Activated CD8-positive, alpha-beta memory T cell treated with anti-CD3 and anti-CD28 coated beads, Interleukin-2, amount 50 U/mL, for 4 hours (primary cell): ENCODE results near the gene GPC2.
"Not testable (repeated sequence)": the region's sequence is repeated elsewhere in the genome, so short reads cannot be mapped to it uniquely, and the experiment has no call there.

Experiments used
- DNase-seq: peaks from one replicate; pipeline ENCODE4 v3.0.0-alpha.2; 2020

The GPC2 gene

DNA sequence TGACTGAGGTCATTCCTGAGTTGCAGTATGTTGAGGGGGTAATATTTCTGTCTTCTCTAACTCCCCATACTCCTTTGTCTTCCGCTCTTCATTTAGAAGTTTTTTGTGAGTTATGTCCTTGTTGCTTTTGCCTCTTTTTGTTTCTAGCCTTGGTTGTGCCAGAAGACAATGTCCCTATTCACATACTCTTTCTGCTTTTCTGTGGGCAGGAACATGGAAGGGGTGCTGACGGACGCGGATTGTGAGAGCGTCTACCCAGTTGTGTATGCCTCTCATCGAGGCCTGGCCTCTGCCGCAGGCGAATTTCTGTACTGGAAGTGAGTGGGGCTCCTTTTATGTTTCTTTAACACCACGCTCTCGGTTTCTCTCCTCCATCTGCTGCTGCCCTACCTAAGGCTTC lies 21.1 kb upstream of the GPC2 start:
- DNase-seq, result no peak

DNA sequence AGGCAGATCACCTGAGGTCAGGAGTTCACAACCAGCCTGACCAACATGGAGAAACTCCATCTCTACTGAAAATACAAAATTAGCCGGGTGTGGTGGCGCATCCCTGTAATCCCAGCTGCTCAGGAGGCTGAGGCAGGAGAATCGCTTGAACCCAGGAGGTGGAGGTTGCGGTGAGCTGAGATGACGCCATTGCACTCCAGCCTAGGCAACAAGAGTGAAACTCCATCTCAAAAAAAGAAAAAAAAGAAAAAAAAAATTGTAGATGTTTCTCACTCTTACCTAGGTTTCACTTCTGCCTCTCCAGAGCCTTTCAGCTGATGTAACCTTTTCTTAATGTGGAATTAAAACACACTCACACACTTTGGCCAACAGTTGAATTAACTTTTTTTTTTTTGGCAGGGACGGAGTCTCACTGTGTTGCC lies 18.7 kb upstream of the GPC2 start:
- not testable (repeated sequence) for DNase-seq

GRCh38 chr7:100195222-100195621 lies 18.0 kb upstream of the GPC2 start:
- no peak for DNase-seq

GRCh38 chr7:100192969-100193368 lies 15.8 kb upstream of the GPC2 start:
- DNase-seq, result no peak

DNA sequence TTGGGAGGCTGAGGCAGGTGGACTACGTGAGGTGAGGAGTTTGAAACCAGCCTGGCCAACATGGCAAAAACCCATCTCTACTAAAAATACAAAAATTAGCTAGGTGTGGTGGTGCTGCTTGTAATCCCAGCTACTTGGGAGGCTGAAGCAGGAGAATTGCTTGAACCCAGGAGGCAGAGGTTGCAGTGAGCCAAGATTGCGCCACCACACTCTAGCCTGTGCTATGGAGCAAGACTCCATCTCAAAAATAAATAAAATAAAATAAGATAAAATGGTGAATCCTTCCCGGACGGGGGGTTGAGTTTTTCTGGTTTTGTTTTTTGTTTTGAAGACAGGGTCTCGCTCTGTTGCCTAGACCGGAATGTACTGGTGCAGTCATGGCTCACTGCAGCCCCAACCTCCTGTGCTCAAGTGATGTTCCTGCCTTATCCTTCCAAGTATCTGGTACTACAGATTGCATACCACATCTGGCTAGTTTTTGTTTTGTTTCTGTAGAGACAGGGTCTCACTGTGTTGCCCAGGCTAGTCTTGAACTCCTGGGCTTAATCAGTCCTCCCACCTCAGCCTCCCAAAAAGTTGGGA lies 15.2 kb upstream of the GPC2 start:
- DNase-seq, result not testable (repeated sequence)

GRCh38 chr7:100191775-100192174 lies 14.6 kb upstream of the GPC2 start:
- no peak for DNase-seq

- DNase-seq, result no peak
Measured at GRCh38 chr7:100190048-100190711, 13.0 kb upstream of the GPC2 start.

GRCh38 chr7:100189061-100189460 lies 11.9 kb upstream of the GPC2 start:
- no peak for DNase-seq

- no peak for DNase-seq
Measured at GRCh38 chr7:100185726-100186125, 8.5 kb upstream of the GPC2 start.

DNA sequence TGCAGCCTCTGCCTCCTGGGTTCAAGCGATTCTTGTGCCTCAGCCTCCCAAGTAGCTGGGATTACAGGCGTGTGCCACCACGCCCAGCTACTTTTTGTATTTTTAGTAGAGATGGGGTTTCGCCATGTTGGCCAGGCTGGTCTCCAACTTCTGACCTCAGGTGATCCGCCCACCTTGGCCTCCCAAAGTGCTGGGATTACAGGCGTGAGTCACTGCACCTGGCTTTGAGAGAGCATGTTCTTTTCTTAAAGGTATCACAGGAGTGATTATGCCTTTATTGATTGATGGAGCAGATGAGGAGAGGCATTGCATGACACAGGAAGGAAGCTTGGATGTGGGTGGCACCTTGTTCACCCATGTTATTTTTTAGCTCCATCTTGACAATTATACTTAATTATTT lies 5.9 kb upstream of the GPC2 start:
- not testable (repeated sequence) for DNase-seq

DNA sequence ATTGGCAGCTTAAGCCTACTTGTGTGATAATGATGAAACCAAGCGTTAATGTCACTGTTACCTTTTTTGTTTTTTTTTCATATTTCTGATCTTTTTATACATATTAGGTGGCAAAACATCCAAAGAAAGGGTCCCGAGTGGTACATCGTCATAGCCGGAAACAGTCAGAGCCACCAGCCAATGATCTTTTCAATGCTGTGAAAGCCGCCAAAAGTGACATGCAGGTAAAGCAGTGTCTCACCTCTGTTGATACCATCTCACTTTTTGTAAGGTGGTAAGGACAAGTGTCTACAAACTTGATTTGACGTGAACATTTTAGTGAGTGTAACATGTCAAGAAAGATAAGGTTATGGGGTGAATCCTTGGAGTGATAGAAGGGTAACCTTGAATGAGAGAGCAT lies 5.4 kb upstream of the GPC2 start:
- DNase-seq, result not testable (repeated sequence)

DNA sequence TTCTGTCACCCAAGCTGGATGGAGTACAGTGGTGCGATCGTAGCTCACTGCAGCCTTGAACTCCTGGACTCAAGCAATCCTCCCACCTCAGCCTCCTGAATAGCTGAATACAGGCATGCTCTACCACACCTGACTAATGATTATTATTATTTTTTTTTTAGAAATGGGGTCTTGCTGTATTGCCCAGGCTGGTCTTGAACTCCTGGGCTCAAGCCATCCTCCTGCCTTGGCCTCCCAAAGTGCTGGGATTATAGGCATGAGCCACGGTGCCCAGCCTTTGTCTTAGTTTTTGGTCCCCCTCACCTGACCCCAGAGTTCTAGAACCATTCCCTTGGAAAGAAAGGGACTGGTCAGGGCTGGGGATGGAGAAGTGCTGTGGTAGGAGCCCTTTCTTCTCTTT lies 2.9 kb upstream of the GPC2 start:
- DNase-seq, result not testable (repeated sequence)

GRCh38 chr7:100176096-100177044 lies 811 bp downstream of the GPC2 start:
- no peak for DNase-seq

DNA sequence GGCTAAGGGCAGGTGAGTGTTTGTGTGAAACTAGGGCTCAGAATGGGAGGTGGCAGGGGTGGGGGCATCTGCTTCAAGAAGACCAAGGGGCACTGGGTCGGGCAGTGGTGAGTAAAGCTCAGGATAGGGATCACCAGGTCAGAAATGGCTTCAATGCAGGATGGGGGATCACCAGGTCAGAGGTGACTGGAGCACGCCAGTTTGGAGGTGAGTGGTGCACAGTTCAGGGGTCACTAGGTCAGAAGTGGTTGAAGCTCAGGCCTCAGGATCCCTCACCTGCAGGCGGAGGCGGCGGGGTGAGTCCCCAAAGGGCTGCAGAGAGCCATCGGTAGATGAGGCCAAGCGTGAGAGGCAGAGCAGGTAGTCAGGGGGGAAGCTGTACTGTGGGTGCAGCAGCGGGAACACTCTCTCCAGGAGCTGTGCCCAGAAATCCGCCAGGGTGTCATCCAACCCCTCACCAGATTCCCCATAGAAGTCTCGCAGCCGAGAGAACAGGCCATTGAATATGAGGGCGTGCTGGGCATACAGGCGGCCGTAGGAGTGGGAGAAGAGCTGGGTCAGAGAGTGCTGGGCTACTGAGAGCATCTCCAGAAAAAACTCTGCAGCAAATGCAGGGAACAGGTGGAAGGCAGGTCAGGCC lies 1.8 kb downstream of the GPC2 start:
- no peak for DNase-seq

GRCh38 chr7:100174582-100174981 lies 2.6 kb downstream of the GPC2 start:
- no peak for DNase-seq

DNA sequence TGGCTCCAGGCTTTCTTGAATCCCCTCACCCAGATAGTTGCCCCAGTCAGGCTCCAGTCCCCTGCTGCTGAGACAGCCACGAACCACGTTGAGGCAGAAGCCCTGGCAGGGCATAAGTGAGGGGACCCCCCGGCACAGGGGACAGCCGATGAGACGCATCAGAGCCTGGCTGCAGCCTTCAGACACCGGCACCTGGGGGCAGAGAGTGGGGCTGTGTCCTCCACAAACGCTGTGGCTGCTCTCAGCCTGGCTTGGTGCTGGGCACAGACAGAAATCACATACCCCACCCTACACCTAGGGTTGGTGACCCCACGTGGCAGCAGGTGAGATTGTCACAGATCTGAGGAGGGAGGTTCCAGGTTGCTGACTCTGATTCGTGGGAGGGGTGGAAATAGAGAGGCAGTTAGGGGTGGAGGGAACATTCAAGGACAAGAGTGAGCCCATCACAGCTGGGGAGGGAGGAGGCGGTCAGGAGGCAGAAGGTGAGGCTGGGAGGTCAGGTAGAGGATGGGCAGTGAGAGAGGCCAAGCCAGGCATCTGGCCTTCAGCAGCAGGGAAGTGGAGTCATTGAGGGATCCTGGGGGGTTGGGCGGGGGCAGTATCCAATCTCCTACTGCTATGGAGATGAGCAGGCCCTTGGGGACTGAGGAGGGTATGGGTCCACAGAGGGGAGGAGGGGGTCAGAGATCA lies 3.2 kb downstream of the GPC2 start:
- DNase-seq, result no peak

GRCh38 chr7:100171840-100172239 lies 5.3 kb downstream of the GPC2 start:
- no peak for DNase-seq

DNA sequence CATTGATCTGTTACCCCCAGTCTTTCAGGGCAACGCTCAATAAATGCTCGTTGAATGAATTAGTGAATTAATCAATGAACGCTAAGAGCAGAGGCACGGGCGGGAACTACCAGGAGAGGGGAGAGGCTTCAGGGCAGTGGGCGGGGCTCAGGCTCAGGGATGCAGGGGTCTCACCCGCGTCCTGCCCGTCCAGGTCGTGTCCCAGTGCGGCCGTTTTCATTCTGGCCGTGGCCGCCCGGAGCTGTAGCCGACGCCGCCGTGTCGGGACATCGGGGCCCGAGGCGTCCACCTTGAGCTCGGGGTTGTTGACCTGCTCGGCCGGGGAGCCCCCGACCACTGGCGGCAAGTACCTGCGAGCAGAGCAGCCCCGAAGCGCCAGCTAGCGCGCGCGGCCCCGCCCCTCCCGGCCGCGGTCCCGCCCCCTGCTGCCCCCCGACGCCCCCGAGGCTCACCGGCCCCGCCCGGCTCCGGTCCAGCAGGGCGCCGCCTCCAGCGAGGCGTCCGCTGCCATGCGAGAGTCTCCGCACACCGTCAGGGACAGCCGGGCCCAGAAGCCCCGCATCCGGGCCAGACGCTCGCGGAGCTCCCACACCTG lies 6.0 kb downstream of the GPC2 start:
- peak; percentile 37 for DNase-seq

DNA sequence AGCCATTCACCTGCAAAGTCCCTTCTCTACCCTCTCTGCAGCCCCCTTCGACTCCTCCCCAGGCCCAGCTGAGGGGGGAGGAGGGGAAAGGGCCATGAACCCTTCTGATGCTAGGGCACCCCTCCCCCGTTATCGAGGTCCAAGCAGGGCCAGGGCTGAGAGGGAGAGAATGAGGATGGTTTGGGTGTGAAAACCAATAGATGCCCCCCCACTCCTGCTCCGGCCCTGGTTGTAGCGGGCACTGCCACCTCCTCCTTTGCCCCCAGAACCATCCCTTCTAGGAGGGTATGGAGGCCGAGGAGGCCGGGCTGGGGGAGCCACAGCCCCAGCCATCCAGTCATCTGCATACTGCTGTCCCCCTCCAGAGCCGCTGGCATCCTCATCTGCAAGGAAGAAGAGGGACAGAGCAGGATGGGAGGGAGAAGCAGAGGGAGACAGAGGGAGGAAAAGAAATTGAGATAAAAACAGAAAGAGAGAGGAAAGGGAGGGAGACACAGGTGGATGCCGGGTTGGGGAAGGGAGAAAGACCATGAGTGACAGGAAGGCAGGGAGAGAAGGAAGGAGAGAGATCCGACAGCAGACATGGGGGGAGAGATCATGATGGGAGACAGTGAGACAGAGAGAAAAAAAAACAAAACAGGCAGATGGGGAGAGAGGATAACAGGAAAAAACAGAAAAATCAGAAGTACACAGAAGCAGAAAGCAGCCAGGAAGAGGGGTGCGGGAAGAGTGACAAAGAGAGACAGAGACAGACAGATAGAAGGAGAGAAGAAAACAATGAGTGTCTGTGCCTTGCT lies 6.9 kb downstream of the GPC2 start:
- DNase-seq, result no peak

DNA sequence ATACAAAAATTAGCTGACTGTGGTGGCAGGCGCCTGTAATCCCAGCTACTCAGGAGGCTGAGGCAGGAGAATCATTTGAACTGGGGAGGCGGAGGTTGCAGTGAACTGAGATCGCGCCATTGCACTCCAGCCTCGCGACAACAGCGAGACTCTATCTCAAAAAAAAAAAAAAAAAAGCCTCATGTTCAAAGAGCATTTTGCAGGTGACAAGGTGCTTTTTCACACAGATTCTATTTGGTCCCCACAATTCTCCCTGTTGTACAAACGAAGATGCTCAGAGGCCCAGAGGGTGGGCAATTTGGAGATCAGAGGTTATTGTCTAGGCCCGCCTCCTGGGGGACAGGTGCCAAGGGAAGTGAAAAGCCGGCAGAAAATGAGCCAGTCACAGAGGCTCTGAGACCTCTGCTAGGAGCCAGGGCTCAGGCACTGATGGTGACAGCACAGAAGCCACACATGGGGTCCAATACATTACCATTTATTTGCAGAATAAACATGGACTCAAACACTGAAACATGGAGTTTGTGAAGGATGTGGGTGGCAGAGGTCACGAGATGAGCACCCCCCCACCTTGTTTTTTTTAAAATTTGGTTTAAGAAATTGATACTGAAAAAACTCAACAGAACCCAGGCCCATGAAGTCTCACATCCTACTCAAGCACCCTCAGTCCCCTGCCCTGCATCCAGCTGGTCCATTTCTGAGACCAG lies 7.9 kb downstream of the GPC2 start:
- no peak for DNase-seq

DNA sequence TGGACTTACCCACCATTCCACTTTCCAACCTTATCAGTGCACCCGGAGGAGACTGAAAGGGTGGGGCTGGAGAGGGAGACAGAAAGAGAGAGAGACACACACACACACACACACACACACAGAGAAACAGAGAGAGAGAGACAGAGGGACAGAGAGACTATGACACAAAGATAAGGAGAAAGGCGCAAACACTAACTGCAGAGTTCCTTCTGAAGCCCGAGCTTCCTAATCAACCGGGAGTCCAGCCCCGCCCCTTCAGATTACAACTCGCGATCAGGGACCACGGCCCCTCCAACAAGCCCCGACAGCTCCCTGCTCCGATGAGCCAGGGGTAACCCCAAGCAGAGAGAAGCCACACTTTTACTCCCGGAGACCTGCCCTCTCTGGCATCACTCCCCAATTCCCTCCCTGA lies 9.3 kb downstream of the GPC2 start:
- no peak for DNase-seq
